HPDE6-E6E7 (cell line): ENCODE results near the gene RPS29.
"Not testable (repeated sequence)": the region's sequence is repeated elsewhere in the genome, so short reads cannot be mapped to it uniquely, and the experiment has no call there.

Source experiments
- DNase-seq: peaks from one replicate; pipeline ENCODE4 v3.0.0; 2011; ENCODE audit warnings: missing footprints; ENCODE audit errors: extremely low spot score

RPS29 gene

DNA sequence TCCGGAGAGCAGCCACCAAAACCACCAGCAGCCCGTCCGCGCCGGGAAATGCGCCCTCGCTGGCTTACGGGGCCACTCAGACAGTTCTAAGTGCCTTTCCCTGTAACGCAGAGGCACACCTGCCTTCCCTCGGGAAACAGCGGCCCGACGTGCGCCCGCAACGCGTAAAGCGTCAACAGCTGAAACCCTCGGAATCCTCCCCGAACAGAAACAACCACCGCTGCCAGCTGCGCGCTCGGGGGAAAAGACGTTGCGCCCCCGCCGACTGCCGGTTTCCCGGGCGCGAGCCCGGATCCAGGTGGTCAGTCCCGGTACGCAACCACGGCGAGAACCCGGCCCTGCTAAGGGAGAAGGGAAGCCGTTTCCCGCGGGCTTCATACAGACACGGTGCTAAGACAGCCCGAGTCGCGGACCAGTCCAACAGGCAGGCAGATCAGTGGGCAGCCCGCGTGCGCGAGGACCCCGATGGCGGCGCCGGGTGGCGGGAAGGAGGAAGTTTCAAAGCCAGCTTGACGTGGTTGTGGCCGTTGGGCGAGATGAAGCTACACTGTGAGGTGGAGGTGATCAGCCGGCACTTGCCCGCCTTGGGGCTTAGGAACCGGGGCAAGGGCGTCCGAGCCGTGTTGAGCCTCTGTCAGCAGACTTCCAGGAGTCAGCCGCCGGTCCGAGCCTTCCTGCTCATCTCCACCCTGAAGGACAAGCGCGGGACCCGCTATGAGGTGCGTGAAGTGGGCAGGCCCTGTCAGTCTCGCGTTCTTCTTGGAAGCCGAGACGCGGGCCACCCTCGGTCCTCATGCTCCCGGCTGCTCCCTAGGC lies 12.5 kb upstream of the RPS29 start, which contains the start of gene LRR1:
Gene LRR1 (plus strand): TSS at position 456 of the 816 bp plus-strand sequence. CDS start 81 bp downstream, at position 537.
- DNase-seq = peak; percentile 67

DNA sequence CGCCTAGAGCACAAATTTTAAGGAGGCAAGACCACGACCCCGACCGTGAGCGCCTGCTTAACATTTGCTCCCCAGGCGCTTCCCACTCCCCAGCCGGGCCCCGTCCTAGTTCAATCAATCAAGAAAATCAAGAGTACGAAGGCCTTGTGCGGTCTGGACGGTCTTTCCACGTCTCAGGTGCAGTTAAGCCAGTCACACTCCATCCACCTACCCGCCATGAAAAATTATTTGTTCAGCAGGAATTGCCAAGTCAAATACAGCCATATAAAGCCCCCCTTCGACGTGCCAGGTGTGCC lies 12.0 kb upstream of the RPS29 start:
- no peak for DNase-seq

DNA sequence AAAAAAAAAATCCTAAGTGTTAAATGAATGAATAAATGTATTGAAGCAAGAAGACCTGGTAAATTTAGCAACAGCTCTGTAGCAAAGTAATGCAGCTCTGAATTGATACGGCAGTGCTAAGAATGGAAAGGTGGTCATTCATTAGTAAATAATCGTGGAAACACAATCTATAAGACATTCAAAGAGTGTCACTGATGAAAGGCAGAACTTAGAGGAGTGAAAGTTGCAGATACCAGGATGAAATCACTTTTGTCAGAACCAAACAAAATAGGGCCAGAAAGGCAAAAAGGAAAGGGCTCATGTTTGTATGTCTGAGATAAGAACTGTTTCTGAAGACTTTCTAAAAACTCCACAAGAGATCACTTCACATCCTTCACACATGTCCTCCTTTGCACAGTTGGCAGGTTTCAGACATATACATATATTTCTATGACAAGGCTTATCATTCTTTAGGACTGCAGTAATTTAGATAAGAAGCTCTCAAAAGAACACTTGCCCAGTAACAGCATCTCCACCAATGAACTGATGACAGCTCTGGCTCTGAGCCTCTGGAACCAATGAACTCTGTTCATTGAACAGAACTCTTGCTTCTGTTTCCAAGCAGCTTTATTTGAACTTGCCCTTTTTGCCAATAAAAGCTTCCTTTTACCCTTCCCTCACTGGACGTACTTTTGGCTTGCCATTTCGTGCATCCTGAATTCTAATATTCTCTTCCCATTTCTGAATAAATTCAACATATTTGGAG lies 8.3 kb upstream of the RPS29 start:
- DNase-seq = no peak

DNA sequence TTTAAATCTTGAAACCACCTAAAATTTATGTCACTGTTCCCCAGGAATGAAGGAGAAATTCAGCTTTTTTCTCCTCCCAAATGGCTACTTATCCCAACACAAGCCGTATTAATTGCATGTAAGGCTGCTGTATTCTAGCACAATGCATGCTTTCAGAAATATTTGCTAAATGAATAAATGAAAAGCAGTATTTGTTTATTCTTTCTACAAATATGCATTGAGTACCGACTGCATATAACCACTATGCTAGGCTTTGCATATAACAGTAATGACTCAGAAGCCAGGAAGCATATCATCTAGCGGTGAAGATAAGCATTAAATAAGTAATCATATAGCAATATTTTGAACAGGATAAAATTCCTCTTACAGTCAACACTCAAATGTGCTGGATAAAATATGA lies 6.8 kb upstream of the RPS29 start:
- peak; percentile 14 for DNase-seq

DNA sequence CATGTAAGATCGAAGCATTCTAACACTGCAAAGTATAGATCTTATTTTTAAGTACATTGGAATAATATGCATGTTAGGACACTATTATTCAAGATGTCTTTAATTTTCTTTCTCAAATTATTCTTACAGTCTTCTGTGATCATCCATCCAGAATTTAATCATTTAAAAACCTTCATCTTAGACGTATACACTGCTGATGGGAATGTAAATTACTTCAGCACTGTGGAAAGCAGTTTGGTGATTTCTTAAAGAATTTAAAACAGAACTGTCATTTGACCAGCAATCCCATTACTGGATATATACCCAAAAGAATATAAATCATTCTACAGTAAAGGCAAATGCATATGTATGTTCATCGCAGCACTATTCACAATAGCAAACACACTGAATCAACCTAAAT lies 3.2 kb upstream of the RPS29 start:
- no peak for DNase-seq

DNA sequence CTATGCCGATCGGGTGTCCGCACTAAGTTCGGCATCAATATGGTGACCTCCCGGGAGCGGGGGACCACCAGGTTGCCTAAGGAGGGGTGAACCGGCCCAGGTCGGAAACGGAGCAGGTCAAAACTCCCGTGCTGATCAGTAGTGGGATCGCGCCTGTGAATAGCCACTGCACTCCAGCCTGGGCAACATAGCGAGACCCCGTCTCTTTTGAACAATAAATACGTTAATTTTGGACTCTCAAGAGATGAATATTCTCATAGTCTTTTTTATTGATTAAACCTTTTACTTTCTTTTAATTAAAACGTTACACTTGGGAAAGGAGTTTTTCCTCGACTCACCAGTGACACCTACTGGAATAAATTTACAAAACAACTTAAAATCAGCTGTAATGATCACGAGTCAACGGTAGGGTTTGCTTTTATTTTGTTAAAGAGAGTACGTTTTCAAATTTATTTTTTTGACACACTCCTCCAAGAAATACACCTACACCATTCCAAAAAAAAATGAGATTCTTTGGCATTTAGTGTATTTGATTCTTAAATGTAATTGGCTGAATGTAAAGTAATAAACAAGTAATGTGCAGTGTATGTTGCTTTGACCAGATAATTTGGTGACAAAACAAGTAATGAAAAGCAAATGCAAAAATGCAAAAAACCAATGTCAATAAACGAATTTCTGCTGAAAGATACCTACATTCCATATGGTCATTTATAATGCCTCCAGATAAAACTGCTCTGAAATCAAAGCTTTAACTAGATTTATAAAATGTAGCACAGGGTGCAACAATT lies 687 bp upstream of the RPS29 start:
- DNase-seq = peak; percentile 6

DNA sequence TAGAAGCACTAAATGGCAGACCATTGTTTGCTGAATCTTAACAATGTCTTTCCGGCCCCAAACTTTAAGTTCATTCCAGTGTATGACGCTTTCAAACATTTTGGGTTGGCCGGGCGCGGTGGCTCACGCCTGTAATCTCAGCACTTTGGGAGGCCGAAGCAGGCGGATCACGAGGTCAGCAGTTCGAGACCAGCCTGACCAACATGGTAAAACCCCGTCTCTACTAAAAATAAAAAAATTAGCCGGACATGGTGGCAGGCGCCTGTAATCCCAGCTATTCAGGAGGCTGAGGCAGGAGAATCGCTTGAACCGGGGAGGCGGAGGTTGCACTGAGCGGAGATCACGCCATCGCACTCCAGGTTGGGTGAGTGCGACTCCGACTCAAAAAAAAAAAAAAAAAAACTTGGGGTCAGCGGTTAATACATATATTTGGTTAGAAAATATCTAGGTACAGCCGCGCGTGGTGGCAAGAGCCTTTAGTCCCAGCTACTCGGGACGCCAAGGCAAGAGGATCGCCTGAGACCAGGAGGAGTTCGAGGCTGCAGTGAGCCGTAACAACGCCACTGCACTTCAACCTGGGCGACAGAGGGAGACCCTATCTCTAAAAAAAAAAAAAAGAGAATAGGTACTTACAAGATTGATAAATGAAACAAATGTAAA lies 1.1 kb downstream of the RPS29 start:
- not testable (repeated sequence) for DNase-seq

DNA sequence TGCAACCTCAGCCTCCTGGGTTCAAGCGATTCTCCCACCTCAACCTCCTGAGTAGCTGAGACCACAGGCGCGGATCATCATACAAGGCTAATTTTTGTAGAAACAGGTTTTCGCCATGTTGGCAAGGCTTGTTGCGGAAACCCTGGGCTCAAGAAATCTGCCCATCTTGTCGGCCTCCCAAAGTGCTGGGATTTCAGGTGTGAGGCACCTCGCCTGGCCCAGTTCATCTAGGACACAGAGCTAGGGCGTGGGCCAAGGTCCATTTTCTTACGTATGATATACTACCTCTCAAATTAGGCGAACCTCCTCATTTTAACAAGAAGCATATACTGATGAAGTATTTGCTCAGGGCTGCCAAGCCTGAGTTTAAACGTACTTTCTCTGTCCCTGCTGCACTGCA lies 2.1 kb downstream of the RPS29 start:
- DNase-seq = no peak

DNA sequence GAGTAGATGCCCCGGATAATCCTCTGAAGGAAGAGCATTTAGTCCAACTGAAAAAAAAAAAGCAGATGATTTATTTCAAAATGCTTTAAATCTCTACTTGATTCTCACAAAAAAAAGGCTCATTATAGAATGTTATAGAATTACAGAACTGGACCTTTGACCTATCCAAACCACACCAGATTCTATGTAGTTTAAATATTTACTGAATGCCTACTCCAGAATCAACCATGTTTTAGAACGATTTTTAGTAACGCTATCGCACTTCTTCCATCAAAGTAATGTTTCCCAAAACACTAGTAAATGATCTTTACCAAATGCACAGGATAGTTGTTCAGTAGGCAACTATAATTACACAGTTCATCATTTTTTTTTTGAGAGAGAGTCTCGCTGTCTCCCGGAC lies 2.6 kb downstream of the RPS29 start:
- no peak for DNase-seq

DNA sequence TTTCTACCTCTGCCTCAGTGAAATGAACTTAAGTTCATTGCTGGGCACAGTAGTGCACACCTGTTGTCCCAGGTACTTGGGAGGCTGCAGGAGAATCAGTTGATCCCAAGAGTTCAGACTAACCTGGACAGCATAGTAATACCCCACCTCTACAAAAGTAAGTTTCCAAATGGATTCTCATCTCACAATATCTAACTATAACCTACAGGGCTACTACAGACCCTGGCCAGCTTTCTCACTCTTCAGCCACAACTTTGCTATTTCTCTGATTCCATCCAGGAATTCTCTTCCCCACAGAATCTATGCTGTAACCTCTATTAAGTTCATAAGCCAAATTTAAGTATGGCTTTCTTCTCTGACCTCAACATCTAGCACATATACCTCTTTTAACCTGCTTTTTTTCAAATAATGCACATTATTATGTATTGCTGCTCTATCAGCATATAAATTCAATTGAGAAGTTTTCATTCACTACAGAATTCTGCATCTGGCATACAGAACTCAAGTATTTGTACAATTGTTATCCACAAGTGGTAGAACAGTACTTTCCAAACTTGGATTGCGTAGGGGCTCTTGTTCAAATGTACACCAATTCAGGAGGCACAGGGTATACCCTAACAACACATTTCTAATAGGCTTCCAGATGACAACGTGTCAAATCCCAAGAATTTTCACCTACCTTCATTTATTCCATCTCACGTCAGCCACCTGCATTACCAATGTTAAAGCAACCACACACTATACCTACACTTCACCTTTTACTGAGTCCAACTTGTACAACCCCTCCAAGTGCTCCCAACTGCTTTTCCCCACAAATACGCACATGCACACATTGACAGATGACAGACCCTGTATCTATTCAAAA lies 3.8 kb downstream of the RPS29 start:
- DNase-seq = no peak

DNA sequence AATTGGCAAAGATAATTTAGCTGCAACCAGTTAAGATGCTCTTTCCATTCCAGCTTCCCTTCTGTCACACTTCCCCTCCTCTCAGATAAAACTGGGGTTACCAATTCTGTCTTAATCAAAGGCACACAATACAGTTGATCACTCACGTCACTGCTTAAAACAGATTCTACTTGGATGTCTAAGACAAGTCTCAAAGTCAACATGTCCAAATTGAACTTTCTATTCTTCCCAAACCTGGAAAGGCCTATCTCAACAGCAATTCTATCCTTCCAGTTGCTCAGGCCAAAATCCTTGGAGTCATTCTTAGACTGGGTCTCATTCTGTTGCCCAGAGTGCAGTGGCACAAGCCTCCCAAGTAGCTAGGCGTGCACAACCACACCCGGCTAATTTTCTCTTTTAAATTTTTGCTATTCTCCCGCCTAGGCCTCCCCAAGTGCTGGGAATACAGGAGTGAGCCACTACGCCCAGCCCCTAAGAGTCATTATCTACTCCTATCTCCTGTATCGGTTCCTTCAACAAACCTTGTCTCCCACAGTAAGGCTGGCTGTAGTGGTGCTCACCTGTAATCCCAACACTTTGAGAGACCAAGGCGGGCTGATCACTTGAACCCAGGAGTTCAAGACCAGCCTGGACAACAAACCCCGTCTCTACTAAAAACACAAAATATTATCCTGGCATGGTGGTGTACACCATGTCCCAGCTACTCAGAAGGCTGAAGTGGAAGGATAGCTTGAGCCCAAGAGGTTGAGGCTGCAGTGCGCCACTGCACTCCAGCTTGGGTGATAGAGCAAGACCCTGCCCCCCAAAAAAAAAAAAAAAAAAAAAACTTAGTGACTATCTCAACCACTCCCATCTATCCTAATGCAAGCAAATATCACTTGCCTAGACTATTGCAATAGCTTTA lies 4.7 kb downstream of the RPS29 start:
- no peak for DNase-seq

DNA sequence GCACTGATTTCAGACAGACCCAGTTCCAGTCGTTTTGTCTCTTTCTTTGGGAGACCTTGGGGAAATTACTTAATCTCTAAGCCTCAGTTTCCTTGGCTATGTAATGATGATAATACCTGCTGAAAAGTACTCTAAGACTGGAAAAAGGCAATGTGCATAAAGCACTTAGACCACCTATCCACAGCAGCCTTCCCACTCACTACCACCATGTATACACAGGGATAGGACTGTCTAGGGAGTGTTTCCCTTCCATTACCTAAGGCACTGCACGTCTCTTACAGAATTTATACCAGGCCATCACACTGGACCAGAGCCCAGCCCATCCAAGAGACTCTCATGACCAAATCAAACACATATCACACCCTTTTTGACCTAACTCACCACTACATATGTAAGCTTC lies 6.3 kb downstream of the RPS29 start:
- DNase-seq = no peak

DNA sequence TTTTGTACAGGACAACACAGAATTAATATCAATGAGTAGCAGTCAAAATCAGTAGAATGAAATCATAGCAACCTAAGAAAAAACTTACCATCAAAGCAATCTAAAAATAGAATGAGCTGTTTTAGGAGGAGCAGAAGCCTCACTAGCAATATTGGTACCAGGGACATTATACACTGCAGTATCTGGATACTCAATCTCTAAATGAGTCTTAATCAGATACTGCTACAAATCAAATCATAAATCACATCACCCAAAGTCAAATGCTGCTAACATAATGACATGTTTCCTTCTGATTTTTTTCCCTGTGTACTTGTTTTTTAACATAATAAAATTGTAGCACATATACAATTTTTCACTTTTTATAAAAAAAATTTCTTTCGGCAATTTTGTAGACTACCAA lies 8.0 kb downstream of the RPS29 start:
- no peak for DNase-seq

DNA sequence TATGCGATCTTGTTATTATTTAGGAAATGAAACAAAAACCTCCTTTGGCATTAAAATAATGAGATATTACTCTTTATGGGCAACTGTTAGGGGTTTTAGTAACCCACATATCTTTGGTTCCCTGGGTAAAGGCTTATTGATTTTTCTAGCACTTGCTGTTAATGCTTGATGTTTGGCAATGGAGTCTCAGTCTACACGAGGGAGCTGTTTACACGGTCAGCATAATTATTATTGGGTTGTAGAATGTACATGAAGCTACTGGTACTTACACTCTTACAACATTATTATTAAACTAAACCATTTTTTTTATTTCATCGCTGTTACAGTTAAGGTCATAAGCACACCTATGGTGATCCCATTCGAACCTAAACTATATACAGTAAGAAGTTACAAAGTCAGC lies 12.1 kb downstream of the RPS29 start:
- DNase-seq = no peak

DNA sequence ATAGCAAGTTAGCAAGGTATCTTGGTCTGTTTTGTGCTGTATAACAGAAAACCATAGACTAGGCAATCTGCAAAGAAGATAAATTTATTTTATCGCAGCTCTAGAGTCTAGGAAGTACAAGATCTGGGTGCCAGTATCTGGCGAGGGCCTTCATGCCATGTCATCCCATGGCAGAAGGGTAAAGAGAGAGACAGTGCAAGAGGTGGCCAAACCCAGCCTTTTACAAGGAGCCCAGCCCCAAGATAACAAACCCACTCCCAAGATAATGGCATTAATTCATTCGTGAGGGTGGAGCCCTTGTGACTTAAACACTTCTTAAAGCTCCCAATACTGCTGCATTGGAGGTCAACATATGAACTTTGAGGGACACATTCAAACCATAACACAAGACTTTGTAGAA lies 16.9 kb downstream of the RPS29 start:
- DNase-seq = no peak

DNA sequence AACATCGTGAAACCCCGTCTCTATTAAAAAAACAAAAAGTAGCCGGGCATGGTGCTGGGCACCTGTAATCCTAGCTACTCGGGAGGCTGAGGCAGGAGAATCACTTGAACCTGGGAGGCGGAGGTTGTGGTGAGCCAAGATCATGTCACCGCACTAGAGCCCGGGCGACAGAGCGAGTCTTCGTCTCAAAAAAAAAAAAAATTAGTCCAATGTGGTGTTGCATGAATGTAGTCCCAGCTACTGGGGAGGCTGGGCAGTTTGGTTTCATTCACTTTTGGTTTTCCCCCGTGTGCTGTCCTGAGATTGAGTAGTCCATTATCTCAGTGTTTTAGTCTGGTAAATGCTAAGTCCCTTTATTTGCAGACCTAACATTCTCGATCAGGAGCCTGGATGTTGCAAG lies 19.5 kb downstream of the RPS29 start:
- no peak for DNase-seq

DNA sequence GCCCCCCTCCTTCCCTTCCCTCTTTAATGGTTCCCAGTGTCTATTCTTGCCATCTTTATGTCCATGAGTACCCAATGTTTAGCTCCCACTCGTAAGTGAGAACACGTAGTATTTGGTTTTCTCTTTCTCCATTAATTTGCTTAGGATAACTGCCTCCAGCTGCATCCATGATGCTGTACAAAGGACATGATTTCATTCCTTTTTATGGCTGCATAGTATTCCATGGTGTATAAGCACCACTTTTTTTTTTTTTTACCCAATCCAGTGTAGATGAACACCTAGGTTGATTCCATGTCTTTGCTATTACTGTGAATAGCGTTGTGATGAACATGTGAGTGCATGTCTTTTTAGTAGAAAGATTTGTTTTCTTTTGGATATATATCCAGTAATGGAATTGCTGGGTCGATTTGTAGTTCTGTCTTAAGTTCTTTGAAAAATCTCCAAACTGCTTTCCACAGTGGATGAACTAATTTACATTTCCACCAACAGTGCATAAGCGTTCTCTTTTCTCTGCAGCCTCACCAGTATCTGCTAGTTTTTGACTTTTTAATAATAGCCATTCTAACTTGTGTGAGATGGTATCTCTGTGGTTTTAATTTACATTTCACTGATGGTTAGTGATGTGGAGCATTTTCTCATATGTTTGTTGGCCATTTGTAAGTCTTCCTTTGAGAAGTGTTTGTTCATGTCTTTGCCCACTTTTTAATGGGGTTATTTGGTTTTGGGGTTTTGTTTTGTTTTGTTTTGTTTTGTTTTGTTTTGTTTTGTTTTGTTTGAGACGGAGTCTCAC lies 26.0 kb downstream of the RPS29 start:
- DNase-seq = no peak

DNA sequence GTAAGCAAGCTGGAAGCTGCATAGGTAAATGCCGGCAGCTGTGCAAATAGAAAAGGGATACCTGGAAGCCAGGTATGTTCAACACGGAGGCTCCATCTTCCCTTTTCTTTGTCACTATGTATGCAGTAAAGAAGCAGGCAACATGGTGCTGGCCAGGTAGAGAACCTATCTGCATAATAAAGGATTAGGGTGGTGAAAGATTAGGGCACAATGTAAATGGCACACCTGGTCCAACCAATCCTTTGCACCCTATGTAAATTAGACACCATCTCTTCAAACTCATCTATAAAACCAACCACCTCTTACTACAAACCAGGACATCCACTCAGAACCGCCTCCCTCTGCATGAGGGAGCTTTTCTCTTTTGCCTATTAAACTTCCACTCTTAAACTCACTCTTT lies 32.3 kb downstream of the RPS29 start:
- no peak for DNase-seq

DNA sequence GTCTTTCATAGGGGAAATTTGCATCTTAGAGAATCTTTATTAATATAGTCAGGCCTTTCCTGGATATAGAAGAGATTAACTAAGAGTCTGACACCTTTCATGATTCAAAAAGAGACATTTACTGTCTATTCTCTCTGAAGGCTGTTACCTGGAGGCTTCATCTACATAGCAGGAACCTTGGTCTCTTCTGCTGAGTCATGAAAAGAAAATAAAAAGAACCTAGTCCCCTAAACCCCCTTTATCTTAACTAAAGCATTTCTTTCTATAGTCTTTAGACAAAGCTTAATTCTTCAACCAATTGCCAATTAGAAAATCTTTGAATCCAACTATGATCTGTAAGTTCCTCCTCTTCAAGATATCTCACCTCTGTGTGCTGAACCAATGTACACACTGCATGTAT lies 33.1 kb downstream of the RPS29 start:
- DNase-seq = no peak
